Hematopoietic multipotent progenitor cell (in vitro differentiated cells): ENCODE results near the gene PCNX2. TPM values are rescaled to one million over a fixed set of nuclear protein-coding genes. Genes with fewer than 3 reads are reported as not detected.
"Not testable (repeated sequence)": the region's sequence is repeated elsewhere in the genome, so short reads cannot be mapped to it uniquely, and the experiment has no call there.

ENCODE experiments used
- DNase-seq, 3 donors: peaks; one replicate each; pipeline ENCODE4 v3.0.0-alpha.2; 2011 to 2015; ENCODE audit warnings: low read depth in 2 of 3, low spot score in 2 of 3
- total RNA-seq: library from RNA; depleted of rRNA; stranded (reverse); fragments of >200 nt; gene quantifications from one replicate; pipeline ENCODE4 v1.2.3, GENCODE V29; 2012

The PCNX2 gene
- total RNA-seq, 1 donor: 28.8 TPM

GRCh38 chr1:233179638-233180037, 115.9 kb downstream of the PCNX2 start:
- not testable (repeated sequence) for DNase-seq

GRCh38 chr1:233172201-233172600, 123.3 kb downstream of the PCNX2 start:
- DNase-seq: peak in 1 of 3 donors; percentile 13

DNA sequence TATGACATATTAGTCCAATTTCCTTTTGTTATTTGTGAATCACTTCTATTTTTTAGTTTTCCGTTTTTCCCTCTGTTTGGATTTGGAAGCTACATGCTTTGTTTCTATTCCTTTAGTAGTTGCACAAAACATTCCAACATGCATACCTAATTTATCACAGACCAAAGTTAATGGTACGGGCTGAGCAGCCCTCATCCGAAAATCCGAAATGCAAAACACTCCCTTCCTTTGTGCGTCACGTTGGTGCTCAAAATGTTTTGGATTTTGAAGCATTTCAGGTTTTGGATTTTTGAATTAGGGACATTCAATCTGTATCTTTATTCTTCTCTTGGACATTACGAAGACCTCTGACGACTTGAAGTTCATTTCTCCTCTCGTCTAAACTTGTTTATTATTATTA, 124.8 kb downstream of the PCNX2 start:
- DNase-seq: no peak

DNA sequence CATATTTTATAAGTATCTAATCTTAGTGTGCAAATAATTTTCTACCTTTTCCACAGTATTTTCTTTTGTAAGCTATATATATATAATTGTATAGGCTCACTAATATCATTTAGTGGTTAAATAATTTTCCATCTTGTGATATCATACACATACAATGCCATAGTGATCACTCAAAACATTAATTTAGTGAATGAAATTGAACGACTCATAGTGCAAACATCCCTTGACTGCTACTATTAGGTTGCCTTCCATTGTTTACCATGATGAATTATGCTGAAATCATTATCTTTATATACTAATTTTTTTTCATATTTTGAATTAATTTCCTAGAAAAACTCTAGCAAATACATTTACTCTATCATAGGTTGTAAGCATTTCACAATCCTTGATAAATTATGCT, 127.1 kb downstream of the PCNX2 start:
- DNase-seq: no peak

- no peak for DNase-seq
Observed at GRCh38 chr1:233166896-233167295, 128.6 kb downstream of the PCNX2 start.

DNA sequence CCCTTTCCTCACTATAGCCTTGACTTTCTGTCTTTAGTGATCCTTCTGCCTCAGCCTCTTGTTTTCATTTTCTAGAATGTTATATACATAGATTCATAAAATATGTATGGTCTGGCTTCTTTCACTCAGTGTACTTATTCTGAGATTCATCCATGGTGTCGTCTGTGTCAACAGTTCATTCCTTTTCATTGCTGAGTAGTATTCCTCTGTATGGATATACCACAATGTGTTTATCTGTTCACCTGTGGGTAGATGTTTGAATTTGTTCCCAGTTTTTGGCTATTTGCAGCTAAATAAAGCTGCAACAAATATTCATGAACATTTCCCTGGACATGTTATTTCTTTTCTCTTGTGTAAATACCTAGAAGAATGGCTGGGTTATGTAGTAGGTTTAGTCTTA, 131.8 kb downstream of the PCNX2 start:
- DNase-seq: no peak

GRCh38 chr1:233158322-233158721, 137.2 kb downstream of the PCNX2 start:
- no peak for DNase-seq

DNA sequence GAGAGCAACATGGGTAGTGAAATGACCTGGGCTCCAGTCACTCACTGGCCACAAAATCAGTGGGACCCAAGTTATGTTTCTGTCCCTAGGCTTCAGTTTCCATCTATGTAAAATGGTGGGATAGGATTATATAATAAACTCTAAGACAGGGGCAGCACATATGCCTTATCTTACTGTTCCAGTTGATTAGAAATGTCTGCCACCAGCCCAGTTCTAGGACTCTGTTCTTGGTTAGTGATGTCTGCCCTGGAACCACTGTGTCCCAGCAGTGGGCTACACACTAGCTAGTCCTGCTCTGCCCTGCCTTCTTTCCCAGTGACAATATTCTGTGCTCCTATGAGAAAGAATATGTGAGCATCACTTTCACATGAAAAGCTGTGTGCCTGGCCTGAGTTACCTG, 138.3 kb downstream of the PCNX2 start:
- no peak for DNase-seq

DNA sequence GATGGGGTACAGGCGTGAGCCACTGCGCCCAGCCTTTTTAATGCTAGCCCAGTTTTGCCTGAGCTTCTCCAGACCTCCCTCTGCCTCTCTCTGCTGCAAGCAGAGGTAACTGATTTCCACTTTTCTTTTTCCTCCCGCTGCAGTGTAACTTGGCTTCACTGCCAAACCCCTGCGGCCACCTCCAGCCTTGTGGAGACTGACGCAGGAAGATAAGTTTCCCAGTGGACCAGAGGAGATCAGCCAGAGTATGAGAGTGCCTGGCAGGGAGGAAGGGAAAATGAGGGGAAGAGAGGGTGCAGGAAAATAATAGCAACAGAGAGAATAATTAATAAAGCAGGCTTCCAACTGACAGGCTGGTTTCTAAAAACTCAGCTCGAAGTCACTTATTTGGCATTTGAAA, 143.7 kb downstream of the PCNX2 start:
- no peak for DNase-seq

GRCh38 chr1:233144434-233144833, 151.1 kb downstream of the PCNX2 start:
- DNase-seq: no peak

DNA sequence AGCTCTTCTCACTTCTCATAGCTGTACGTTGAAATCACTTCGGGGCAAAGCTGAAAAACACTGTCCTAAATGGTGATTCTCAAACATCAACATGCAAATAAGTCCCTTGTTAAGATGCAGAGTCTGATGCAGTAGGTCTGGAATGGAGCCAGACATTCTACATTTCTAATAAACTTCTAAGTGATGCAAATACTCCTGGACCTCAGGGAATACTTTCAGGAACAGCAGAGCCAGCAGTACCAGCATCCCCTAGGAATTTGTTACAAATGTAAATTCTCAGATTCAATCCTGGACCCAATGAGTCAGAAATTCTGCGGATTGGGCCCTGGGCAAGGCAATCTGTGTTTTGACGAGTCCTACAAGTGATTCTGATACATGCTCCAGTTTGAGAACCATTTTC, 152.3 kb downstream of the PCNX2 start:
- DNase-seq: no peak

GRCh38 chr1:233140974-233141373, 154.6 kb downstream of the PCNX2 start:
- DNase-seq: no peak

GRCh38 chr1:233140499-233140898, 155.0 kb downstream of the PCNX2 start:
- no peak for DNase-seq

- no peak for DNase-seq
Observed at GRCh38 chr1:233138788-233139585, 156.5 kb downstream of the PCNX2 start.

GRCh38 chr1:233135833-233136232, 159.7 kb downstream of the PCNX2 start:
- DNase-seq: no peak

GRCh38 chr1:233132445-233132844, 163.1 kb downstream of the PCNX2 start:
- no peak for DNase-seq

DNA sequence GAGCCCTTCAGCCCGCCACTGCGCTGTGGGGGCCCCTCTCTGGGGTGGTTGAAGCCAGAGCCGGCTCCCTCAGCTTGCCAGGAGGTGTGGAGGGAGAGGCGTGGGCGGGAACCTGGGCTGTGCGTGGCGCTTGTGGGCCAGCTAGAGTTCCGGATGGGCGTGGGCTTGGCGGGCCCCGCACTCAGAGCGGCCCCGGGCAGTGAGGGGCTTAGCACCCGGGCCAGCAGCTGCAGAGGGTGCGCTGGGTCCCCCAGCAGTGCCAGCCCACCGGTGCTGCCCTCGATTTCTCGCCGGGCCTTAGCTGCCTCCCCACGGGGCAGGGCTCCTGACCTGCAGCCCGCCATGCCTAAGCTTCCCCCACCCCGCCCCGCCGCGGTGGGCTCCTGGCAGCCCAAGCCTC, 166.5 kb downstream of the PCNX2 start:
- not testable (repeated sequence) for DNase-seq

GRCh38 chr1:233127157-233127556, 168.4 kb downstream of the PCNX2 start:
- DNase-seq: no peak

- no peak for DNase-seq
Observed at GRCh38 chr1:233122779-233123178, 172.7 kb downstream of the PCNX2 start.

GRCh38 chr1:233121947-233122559, 173.5 kb downstream of the PCNX2 start:
- no peak for DNase-seq

DNA sequence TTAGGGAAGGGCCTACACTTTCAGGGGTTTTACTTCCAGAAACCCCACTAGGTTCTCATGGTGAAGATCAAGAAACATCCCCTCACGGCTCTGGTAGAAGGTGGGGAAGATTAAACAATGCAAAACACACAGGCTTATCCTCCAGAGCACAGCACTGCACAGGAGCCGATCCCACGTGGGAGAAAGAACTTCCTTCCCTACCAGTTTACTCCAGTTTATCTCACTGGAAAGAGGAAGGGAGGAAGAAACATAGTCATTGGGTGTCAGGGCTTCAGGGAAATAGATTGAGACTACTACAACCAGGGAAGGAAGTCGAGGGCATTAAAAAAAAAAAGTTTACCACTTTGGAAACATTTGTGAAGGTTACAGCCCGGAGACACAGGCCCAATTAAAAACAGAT, 180.7 kb downstream of the PCNX2 start:
- DNase-seq: no peak

DNA sequence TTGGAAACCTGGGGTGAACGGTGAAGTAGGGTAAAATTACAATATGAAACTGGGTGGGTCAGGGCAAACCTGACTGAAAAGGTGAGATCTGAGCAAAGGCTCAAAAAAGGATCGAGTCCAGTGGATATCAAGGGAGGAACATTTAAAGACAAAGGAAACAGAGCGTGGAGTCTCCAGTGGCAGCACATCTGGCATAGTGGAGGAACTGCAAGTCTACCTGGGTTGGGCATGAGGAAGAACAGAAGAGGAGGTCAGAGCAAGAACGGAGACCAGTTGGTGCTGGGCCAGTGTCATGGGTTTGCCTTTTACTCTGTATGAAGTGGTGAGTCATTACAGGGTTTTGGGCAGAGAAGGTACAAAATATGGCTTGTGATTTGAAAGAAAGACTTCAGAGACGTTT, 181.4 kb downstream of the PCNX2 start:
- DNase-seq: no peak
